Measurements from ENCODE around the gene ALDH3A1.

Gene ALDH3A1

DNA sequence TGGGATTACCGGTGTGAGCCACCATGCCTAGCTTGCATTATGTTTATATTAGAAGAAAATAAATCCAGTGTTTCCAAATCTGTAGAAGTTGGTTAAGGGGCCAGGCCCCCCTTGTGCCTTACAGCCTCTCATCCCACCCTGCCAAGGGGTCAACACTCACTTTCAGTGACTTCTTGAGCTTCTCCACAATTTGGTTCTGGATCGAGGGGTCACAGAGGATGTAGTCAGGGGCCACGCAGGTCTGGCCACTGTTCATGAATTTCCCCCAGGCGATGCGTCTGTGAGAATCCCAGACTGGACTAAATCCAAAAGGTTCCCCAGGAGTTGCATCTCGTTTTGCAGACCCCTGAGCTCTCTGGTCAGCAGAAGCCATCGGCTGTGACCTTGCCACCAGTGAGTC lies 7.2 kb downstream of the ALDH3A1 start:
- DNase-seq, result no peak

DNA sequence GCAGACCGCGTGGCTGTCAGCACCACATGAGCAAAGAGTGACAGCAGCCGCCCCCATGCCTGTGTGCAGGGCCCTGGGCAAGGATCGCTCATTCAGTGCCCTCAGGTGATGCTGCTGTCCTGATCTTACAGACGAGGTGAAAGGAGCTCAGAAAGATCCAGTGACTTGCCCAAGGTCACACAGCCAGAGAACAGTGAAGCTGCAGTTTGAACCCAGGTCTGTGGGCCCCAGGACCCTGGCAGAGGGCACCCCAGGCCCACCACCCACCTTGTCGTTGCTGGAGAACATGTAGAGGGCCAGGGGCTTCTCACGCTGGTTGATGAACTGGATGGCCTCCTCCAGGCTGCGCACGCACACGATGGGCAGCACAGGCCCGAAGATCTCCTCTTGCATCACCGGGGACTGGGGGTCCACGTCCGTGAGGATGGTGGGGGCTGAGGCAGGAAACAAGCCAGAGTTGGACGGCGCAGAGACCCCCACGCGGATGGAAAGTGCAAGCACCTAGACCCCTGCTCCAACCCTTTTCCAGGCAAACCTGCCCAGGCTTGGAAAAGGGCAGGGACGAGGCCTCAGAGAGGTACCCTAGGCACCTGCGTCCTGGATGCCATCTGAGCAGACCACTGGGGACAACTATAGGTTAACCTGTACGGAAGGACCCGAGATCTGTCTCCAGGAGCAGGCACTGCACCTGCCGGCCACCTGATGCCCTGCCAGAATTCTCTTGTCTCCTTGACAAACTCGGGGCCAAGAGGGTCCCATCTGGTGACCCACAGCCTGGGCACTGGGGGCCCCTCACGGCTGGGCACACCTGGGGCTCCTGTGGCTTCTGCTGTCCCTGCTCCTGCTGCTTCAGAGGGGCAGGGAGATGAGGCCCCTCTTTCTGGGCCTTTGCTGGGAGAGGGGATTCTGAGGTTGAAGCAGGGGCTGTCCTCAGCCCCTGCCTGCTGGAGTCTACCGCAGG lies 8.6 kb downstream of the ALDH3A1 start:
- DNase-seq, result no peak

DNA sequence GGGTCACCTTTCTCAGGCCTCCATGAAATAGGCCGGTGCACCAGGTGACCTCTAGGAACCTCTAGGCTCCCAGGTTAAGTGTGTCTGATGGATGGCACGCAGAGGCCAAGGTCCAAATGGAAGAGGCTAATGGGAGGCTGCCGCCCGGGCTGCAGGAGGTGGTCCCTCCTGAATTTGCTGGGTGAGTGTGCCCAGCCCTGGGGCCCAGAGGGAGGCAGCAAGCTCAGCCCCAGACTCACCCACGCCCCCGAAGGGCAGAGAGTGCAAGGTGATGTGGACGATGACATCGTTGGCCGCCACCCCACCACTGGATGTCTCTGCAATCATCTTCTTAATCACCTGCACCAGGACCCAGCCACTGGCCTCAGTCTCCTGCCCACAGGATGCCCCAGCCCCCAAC lies 9.3 kb downstream of the ALDH3A1 start:
- no peak for DNase-seq

DNA sequence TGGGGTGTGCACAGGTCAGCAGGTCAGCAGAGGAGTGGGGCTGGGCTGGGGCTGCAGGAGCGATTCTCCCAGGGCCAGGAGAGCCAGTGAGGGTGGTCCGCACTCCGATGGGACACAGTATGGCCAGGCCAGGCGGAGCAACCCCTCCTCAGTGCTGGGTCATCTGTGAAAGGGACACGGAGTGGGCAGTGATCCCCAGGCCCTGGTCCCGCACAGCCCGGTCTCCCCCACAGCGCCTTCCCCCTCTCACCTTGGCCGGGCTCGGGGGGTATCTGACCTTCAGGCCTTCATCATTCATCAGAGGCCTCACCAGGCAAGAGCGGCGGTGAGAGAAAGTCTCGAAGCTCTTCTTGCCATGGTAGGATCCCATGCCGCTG lies 10.0 kb downstream of the ALDH3A1 start:
- no peak for DNase-seq

DNA sequence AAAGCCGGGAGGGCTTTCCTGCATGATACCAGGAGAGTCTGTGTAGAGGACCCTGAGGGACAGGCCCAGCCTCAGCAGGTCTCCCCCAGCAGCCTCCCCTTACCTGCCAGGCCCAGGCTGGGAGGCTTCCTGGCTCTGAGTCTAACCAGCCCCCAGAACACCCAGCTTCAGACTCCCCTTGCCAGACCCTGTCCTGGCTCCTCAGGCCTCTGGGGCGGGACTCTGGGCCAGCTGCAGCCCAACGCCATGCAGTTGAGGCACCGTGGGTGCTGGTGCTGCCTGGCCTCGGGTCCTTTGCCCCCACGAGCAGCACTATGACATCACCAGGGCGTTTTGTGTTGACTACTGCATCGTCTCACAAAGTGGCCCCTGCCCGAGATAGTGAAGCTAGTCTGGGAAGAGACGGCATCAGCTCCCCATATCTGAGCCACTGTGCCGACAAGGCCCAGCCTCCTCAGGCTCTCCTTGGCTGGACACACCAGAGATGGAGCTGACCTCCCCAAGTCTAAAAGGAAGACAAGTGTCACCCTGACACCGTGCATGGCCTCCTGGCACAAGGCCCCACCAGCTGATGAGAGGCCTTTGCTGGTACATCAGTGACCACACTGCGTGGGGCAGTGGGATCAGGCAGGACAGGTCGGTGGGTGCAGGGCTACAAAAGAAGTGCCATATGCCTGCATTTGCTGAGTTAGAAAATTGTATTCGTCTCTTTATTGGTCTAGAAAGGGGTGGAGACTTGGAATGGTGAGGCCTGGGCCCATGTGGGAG lies 10.6 kb downstream of the ALDH3A1 start:
- DNase-seq, result no peak

DNA sequence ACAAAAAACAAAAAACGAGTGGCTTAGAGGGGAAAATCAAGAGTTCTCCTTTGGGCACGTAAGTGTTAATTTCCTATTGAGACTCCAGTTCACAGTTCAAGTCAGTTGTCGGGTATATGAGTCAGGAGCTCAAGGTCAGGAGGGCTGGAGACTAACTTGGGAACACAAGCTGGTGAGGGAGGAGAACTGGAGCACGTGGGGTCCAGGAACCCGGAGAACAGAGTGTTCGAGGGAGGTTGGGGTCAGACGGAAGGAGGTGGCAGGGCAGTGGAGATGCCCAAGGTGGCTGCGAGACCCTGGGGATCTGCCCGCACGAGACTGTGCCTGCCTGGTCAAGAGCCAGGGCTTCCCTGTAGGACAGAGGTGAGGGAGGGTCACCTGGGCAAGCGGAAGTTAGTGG lies 12.0 kb downstream of the ALDH3A1 start:
- DNase-seq, result no peak

DNA sequence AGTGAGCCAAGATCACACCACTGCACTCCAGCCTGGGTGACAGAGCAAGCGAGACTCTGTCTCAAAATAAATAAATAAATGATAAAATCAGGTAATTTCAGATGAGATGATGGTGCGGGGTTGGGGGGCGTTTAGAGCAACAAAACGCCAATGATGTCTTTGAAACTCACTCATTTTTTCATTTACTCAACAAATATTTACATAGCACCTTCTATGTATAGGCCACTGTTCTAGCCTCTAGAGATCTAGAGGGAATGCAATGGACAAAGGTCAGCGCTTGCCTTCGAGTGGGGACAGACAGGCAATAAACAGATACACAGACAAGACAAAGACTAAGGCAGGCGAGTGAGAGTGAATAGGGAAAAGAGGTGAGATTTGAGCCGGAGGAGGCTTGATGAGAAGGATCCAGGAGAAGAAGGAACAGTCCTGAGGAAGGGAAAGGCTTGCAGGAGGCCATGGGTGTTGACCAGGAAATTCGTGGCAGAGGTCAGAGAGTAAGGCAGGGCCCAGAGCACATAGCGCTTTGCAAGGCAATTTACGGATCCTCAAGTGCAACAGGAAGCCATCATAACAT lies 14.1 kb downstream of the ALDH3A1 start:
- no peak for DNase-seq

DNA sequence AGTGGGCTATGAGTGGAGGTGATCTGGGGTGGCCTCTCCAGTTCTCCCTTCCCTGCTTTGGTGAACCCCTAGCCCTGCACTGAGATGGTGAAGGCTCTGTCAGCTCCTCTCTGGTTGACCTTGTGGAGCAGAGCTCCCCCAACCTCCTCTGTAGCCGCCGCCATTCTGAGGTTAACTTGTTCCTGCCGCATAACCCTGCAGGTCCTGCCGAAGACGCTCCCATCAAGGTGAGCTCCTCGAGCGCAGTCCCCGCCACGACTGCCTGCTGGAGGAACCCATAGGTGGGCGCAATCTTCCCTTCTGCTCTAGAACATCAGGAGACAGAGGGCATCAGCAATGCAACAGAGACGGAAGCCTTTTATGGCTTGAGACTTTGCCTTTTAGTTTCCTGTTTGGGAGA lies 16.5 kb downstream of the ALDH3A1 start:
- DNase-seq, result no peak

DNA sequence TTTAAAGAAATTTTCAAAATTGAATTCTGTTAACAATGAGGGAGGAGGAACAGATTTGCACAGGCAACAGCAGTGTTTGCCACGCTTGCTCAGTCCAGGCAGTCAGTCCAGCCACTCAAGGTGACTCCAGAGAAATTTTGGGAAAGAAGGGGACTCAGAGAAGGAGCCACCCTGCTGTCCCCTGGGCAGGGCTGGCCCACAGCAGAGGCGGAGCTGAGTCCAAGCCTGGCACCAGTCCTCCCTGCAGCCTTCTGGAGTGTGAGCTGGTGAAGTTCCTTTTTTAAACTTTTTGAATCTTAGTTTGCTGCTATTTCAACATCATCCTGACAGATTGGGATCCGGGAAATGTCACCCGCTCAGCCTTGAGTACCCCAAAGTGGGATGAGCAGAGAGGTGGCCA lies 17.3 kb downstream of the ALDH3A1 start:
- DNase-seq, result no peak

DNA sequence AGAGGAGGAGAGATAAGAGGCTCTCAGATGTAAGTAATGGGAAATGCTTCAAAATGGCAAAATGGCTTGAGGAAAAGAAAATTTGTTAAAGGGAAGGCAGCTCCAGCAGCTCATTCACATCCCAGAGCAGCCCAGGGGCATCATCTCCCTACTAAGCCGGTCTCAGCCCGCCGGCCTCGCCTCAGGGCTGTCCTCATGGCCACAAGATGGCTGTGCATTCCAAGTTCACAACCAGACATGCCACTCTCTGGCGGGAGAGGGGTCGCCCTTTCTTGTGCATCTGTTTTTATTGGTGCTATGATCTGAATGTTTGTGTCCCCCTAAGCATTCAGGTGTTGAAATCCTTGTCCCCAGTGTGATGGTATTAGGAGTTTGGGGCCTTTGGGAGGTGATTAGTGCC lies 18.2 kb downstream of the ALDH3A1 start:
- no peak for DNase-seq

DNA sequence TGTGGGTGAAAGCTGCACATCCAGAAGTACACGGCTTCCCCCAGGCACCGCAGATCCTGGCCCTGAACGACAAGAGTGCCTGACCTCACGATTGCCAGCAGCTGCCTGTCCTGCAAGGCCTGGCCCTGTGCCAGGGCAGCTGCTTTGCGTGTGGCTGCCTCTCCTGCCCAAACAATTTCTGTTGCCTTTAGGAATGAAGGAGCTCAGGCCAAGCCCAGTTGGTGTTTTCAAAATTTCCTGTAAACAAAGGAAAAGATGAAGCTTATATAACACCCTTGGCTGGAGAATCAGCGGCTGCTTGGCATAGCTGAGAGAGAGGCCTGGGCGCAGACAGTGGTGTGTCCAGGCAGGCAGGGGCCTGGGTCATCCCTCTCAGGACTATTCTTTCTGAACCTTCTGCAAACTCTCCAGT lies 20.0 kb downstream of the ALDH3A1 start:
- no peak for DNase-seq

DNA sequence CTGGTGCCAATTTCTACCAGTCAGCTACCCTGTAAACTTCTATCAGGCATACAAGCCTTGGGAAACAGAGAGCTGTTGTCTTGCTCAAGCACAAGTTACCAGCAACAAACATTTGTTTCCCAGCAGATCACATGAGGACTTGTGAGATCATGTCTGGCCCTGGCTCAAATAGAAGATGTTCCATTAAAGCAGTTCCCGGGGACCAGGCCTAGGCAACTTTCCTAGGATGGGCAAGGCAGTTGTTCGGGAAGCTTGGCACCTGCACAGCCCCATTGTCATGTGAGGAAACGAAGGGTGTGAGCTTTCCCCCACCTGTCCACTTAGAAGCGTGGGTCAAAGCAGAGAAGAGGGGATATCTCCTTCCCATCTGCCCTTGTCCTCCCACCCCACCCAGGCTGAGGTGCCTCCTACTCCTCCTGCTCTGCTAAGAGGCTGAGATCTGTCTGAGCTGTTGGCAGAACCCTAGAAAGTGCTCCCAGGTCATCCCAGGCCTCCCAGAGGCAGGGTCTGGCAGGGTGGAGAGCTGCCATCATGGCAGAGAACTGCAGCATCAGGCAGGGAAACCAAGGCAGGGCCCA lies 20.5 kb downstream of the ALDH3A1 start:
- DNase-seq, result no peak

DNA sequence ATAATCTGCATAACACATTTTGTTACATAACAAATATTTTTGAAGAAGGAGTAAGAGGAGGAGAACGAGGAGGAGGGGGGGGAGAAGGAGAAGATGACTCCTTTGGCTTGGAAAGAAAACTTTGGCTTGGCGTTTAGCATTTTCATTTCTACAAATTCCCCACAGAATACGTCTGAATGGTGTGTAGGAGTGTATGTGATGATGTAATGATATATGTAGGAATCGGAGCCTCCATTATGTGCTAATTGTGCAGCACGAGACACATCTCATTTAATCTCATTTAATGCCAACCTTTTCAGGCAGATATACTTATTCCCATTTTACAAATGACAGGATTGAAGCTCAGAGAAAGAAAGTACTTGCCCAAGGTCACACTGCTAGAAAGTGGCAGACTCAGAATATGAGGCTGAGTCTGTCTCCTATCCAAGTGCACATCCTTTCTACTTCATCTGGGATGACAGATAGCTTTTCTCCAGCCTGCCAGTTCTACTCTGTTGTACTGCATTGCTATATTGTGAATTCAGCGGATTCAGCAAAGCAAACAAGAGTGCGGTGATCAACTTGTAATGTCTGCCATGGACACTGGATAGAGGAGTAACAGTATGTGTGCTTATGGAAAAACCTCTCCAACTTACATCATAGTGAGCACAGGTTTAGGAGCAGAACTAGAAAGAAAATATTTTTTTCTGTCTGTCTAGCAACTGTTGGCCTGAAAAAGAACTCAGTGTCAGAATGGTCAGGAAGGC lies 21.3 kb downstream of the ALDH3A1 start:
- no peak for DNase-seq

DNA sequence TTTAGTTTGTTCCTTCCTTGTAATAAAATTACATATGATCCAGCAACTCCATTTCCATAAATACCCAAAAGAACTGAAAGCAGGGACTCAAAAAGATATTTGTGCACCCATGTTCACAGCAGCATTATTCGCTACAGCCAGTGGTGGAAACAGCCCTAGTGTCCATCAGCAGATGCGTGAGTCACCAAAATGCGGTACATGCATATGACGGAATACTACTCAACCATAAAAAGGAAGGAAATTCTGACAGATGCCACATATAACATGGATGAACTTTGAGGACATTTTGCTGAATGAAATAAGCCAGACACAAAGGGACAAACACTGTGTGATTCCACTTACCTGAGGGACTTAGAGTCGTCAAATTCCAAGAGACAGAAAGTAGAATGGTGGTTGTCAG lies 22.6 kb downstream of the ALDH3A1 start:
- no peak for DNase-seq

DNA sequence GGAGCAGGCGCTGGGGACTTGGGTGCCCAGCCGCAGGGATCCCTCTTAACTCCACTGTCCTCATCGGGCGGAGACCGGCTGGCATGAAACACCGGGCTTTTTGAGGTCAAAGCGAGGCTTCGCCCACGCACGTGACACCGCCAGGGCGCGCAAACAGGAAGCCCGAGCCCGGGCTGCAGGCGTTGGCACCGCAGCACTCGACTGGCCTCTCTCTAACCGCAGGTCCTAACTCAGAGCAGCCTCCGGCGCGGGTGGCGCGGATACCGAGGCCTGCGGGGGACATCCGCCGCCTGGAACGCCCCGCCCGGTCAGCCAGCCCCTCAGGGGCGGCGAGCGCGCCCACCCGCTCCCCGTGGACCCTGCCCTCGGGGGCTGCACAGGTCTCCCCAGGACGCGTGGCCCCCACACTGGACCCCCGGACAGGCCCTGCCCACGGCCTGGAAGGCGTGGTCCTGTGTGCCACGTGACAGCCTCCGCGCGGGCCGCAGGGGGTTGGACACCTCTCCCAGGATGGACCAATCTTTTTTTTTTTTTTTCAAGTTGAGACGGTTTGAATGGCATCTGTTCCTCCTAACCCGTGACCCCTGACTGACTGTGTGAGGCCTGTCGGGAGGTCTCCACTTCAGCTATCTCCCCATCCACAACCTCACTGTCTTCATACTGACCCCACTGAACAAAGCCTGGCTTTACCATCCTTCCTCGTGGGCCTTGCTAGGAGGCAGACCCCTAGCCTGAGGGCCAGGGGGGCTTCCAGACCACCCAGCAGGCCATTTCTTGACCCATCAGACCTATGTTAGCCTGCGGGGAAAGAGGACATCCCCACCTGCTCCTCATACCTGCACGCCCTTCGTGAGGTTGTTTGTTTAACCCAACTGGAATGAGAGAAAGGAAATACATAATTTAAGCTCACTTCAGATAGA lies 23.3 kb downstream of the ALDH3A1 start:
- peak; percentile 74 for DNase-seq

DNA sequence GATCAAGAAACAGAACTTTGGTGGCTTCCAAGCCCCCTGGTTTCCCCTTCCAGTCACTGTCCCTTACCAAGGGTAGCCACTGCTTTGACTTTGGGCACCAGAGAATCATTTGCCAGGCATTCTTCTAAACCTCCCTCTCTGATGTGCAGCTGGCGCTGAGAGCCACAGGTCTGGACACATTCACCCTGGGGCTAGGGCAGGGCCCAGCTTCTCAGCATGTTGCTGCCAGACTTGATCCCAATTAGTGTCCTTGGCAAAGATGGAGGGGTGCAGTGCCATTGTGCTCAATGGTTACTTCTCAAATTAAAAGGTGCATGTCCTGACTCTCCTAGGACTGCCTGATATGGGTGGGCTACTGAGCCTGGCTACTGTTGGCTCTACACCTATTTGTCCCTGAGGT lies 24.1 kb downstream of the ALDH3A1 start:
- no peak for DNase-seq

DNA sequence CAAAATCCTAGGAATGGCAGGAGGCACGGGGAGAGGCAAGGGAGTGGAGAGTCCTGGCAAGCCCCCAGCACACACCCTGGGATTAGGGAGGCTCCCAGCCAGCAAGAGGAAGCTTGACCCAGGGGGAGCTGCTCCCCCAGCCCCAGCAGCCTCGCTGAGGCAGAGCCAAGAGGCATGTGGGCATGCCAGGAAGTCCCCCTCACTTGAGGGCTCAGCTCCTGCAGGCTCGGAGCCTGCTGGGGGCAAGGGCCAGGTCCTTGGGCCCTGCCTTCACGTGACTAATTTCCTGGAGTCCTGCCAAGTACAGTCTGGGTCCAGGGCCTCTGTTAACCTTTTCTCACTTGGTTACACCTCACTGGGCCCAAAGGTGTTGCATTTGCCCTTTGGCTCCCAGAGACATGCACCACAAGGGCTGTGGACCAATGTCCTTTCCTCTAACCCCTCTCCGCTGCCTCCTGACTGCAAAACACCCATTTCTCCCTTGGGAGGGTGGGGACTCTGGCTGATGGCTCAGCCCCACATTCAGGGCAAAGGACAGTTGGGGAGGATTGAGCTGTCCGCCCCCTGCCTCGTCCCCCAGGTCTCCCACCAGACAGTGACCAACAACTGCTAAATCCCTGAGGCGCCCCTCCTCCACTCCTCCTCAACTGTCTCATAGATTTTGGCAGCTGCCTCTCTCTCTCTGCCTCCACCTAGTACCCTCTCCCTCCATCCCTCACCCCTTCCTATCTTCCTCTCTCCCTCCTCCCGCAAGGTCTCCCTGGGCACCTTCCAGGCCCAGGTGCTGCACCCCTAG lies 27.3 kb downstream of the ALDH3A1 start:
- no peak for DNase-seq

DNA sequence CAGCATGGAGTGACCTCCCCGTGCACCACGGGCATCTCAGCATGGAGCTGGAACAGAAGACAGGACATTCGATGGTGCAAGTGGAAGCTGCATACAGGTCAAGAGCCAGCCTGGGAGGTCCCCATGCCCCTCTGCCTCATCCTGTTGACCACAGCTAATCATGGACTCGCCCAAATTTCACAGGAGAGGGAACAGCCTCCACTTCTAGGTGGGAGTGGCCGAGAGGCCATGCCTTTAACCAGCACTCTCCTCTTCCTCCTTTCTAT lies 28.0 kb downstream of the ALDH3A1 start:
- DNase-seq, result no peak

DNA sequence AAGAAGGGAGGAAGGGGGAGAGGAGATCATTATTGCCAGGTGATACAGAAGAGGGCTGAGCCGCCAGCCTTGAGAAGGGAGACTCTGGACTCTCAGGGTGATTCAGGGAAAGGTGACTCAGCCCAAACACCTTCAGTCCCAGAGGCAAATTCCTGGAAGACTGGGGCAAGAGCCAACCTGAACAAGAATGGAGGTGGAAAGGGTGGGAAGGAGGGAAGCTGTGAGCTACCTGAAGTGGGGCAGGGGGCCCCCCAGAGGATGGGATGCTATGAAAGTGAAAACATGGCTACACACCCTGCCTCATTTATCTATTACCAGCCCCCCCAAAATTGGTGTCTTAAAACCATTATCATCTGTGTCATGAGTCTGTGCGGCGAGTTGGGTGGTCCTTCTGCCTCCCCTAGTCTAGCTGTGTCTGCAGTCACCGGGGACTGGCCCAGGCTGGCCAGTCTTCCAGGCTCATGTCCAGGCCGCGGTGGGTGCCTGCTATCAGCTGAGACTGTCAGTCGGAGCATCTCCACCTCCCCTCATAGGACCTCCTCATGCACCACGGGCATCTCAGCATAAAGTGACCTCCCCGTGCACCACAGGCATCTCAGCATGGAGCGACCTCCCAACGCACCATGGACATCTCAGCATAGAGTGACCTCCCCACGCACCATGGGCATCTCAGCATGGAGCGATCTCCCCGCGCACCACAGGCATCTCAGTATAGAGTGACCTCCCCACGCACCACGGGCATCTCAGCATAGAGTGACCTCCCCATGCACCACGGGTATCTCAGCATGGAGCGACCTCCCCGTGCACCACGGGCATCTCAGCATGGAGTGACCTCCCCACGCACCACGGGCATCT lies 28.5 kb downstream of the ALDH3A1 start:
- no peak for DNase-seq

All from activated CD8-positive, alpha-beta memory T cell treated with anti-CD3 and anti-CD28 coated beads, Interleukin-2, amount 50 U/mL, for 48 hours (primary cell).